H1 (cell line): ENCODE measurements around the gene PJA1. TPM values are rescaled to one million over a fixed set of nuclear protein-coding genes. Genes with fewer than 3 reads are reported as not detected.
A peak's percentile ranks its signal among the peaks of the same experiment; 100 is the strongest.

Experiments used
- CTCF ChIA-PET: fragments of 300-600 bp; sonication (Branson Sonifier 250); formaldehyde crosslinking; loops from one replicate; lab custom pipeline; 2021; ENCODE audit not compliant: partially characterized antibody; lab: Charles Lee
- POLR2A ChIA-PET: fragments of 300-600 bp; sonication (Branson Sonifier 250); formaldehyde crosslinking; loops from one replicate; lab custom pipeline; 2021; ENCODE audit warnings: inconsistent platforms; ENCODE audit not compliant: partially characterized antibody; lab: Charles Lee
- DNase-seq, 2 experiments: peaks; one replicate each; pipeline versions ENCODE4 v3.0.0 to v3.0.0-alpha.2; 2010 to 2022; ENCODE audit warnings: low spot score in 2 of 2, low read depth in 1 of 2, mixed read lengths in 1 of 2
- FAIRE-seq: peaks from 2 replicates; lab custom pipeline; 2011; peaks lifted over from hg19 to GRCh38; lab: Jason Lieb, UNC
- H2AFZ ChIP-seq: 2 replicates; pipeline ENCODE4 v1.8.1; 2012; ENCODE audit warnings: low read length, inconsistent platforms
- H2AK5ac ChIP-seq: 2 replicates; pipeline ENCODE4 v1.6.1; 2013; ENCODE audit warnings: low read depth, low read length
- H2BK120ac ChIP-seq: replicated peaks from 2 replicates; pipeline ENCODE3; 2013; ENCODE audit warnings: low read depth, low read length, inconsistent platforms
- H2BK12ac ChIP-seq: 2 replicates; pipeline ENCODE4 v1.6.1; 2013; ENCODE audit warnings: low read depth, low read length
- H2BK15ac ChIP-seq: 2 replicates; pipeline ENCODE4 v1.6.1; 2013; ENCODE audit warnings: low read length
- H2BK20ac ChIP-seq: 2 replicates; pipeline ENCODE4 v1.6.1; 2013; ENCODE audit warnings: low read length
- H2BK5ac ChIP-seq: 2 replicates; pipeline ENCODE4 v1.6.1; 2013; ENCODE audit warnings: low read depth, low read length
- H3K14ac ChIP-seq: 2 replicates; pipeline ENCODE4 v1.6.1; 2013; ENCODE audit warnings: inconsistent platforms; ENCODE audit not compliant: insufficient read length
- H3K18ac ChIP-seq: 2 replicates; pipeline ENCODE4 v1.6.1; 2013; ENCODE audit warnings: low read length; ENCODE audit errors: extremely low read depth
- H3K23ac ChIP-seq: 2 replicates; pipeline ENCODE4 v1.6.1; 2013; ENCODE audit warnings: inconsistent platforms; ENCODE audit not compliant: insufficient read length
- H3K23me2 ChIP-seq: 2 replicates; pipeline ENCODE4 v1.6.1; 2013; ENCODE audit warnings: low read depth, low read length
- H3K27ac ChIP-seq: 2 replicates; pipeline ENCODE4 v1.6.1; 2011; ENCODE audit warnings: low read depth, low read length, inconsistent platforms
- H3K27me3 ChIP-seq, 4 experiments: replicated peaks in 1 of 4; 1 replicate in 1 of 4; 2 replicates in 3 of 4; pipeline versions ENCODE4 v1.6.1 to v1.8.1; 2011 to 2013; ENCODE audit warnings: low read length in 3 of 4, mild to moderate bottlenecking in 3 of 4, inconsistent platforms in 2 of 4, mixed read lengths in 2 of 4, moderate library complexity in 1 of 4; ENCODE audit not compliant: control insufficient read depth in 3 of 4, insufficient read depth in 3 of 4; ENCODE audit errors: extremely low read depth in 1 of 4
- H3K36me3 ChIP-seq, 4 experiments: 2 replicates each; pipeline versions ENCODE4 v1.6.1 to v1.8.1; 2011 to 2013; ENCODE audit warnings: mild to moderate bottlenecking in 4 of 4, low read length in 3 of 4, moderate library complexity in 2 of 4, control low read depth in 1 of 4, inconsistent platforms in 1 of 4; ENCODE audit not compliant: insufficient read depth in 4 of 4, control insufficient read depth in 2 of 4
- H3K4ac ChIP-seq: replicated peaks from 2 replicates; pipeline ENCODE3; 2013; ENCODE audit warnings: low read length, low read depth, mixed read lengths, inconsistent platforms; ENCODE audit not compliant: insufficient read length
- H3K4me1 ChIP-seq, 4 experiments: replicated peaks in 1 of 4; 1 replicate in 1 of 4; 2 replicates in 3 of 4; pipeline versions ENCODE4 v1.6.1 to v1.8.1; 2011 to 2013; ENCODE audit warnings: low read length in 3 of 4, inconsistent platforms in 2 of 4, mixed read lengths in 1 of 4; ENCODE audit not compliant: insufficient read depth in 4 of 4, control insufficient read depth in 3 of 4
- H3K4me2 ChIP-seq, 2 experiments: 2 replicates each; pipeline versions ENCODE4 v1.6.1 to v1.8.1; 2011 to 2013; ENCODE audit warnings: low read depth in 2 of 2, low read length in 2 of 2, control low read depth in 1 of 2, inconsistent platforms in 1 of 2, mild to moderate bottlenecking in 1 of 2; ENCODE audit not compliant: insufficient read depth in 1 of 2
- H3K4me3 ChIP-seq, 4 experiments: fragments of 200-600, 300-600 bp in 1 of 4; sonication (generic), shearing (Covaris generic), sonication (Bioruptor Twin) in 1 of 4; 2 replicates each; pipeline versions ENCODE4 v1.5.1 to v1.8.1; 2011 to 2016; ENCODE audit warnings: low read length in 4 of 4, low read depth in 3 of 4, control low read depth in 2 of 4, inconsistent platforms in 2 of 4, mild to moderate bottlenecking in 2 of 4, mixed read lengths in 1 of 4, moderate library complexity in 1 of 4; ENCODE audit not compliant: insufficient read depth in 2 of 4; ENCODE audit errors: extremely low read depth in 1 of 4
- H3K56ac ChIP-seq: replicated peaks from 2 replicates; pipeline ENCODE3; 2013; ENCODE audit warnings: low read depth, mild to moderate bottlenecking, mixed read lengths, low read length, inconsistent platforms; ENCODE audit not compliant: insufficient read length
- H3K79me1 ChIP-seq: 2 replicates; pipeline ENCODE4 v1.6.1; 2013; ENCODE audit warnings: low read depth, low read length, control low read depth
- H3K79me2 ChIP-seq, 2 experiments: 2 replicates each; pipeline versions ENCODE4 v1.6.1 to v1.8.1; 2012 to 2013; ENCODE audit warnings: low read length in 2 of 2, mild to moderate bottlenecking in 2 of 2, inconsistent platforms in 1 of 2; ENCODE audit not compliant: insufficient read depth in 2 of 2, control insufficient read depth in 1 of 2
- H3K9ac ChIP-seq, 4 experiments: replicated peaks in 1 of 4; 1 replicate in 1 of 4; 2 replicates in 3 of 4; pipeline versions ENCODE4 v1.6.1 to v1.8.1; 2011 to 2013; ENCODE audit warnings: low read depth in 3 of 4, low read length in 3 of 4, control low read depth in 2 of 4, mild to moderate bottlenecking in 2 of 4, moderate library complexity in 2 of 4, inconsistent platforms in 1 of 4; ENCODE audit errors: extremely low read depth in 1 of 4
- H3K9me3 ChIP-seq, 2 experiments: 2 replicates each; pipeline versions ENCODE4 v1.6.1 to v1.8.1; 2012 to 2013; ENCODE audit warnings: mild to moderate bottlenecking in 2 of 2, moderate library complexity in 2 of 2, control low read depth in 1 of 2, inconsistent platforms in 1 of 2, low read depth in 1 of 2, low read length in 1 of 2, mixed read lengths in 1 of 2; ENCODE audit not compliant: insufficient read depth in 2 of 2
- H4K20me1 ChIP-seq, 2 experiments: replicated peaks in 1 of 2; 2 replicates each; pipeline versions ENCODE3 to v1.8.1; 2011 to 2013; ENCODE audit warnings: inconsistent platforms in 2 of 2, low read length in 2 of 2, mild to moderate bottlenecking in 1 of 2; ENCODE audit not compliant: insufficient read depth in 2 of 2, control insufficient read depth in 1 of 2
- H4K5ac ChIP-seq: 2 replicates; pipeline ENCODE4 v1.6.1; 2013; ENCODE audit warnings: low read length, low read depth, mixed read lengths, inconsistent platforms; ENCODE audit not compliant: insufficient read length
- H4K8ac ChIP-seq: 2 replicates; pipeline ENCODE4 v1.8.0; 2013; ENCODE audit warnings: mild to moderate bottlenecking, moderate library complexity, low read length, inconsistent platforms; ENCODE audit not compliant: insufficient read depth; ENCODE audit errors: extremely low read depth
- H4K91ac ChIP-seq: replicated peaks from 2 replicates; pipeline ENCODE3; 2013; ENCODE audit warnings: low read length, mixed read lengths, inconsistent platforms; ENCODE audit not compliant: insufficient read length
- CBX8 ChIP-seq: fragments of 300-800, 300-1000 bp; sonication (generic); IDR thresholded peaks from 2 replicates; pipeline ENCODE4 v1.7.1; 2016; ENCODE audit warnings: low read depth, low read length, borderline replicate concordance
- CHD2 ChIP-seq: IDR thresholded peaks from 2 replicates; pipeline ENCODE4 v1.6.1; 2012; ENCODE audit warnings: low read length, improper control_type of control experiment
- KDM4A ChIP-seq: IDR thresholded peaks from one replicate; pipeline ENCODE4 v1.7.1; 2012; ENCODE audit warnings: low read depth, mild to moderate bottlenecking, moderate library complexity, low read length, inconsistent platforms; ENCODE audit not compliant: severe bottlenecking
- WGBS, 2 experiments: shearing (Covaris generic) in 1 of 2; methylation state at CpG; one replicate each; pipeline versions ENCODE4 v1.1.6 to v1.1.7; 2013 to 2015; ENCODE audit warnings: low lambda C conversion rate in 2 of 2, mixed read lengths in 2 of 2, inconsistent platforms in 1 of 2, low coverage in 1 of 2, missing lambda C conversion rate in 1 of 2; ENCODE audit not compliant: insufficient replicate concordance in 2 of 2, insufficient coverage in 1 of 2, insufficient read length in 1 of 2; ENCODE audit errors: extremely low coverage in 1 of 2, missing lambda C conversion rate in 1 of 2; 5-methylcytosine and 5-hydroxymethylcytosine counted together
- polyA plus RNA-seq, 7 experiments: library from polyadenylated mRNA; depleted of rRNA in 3 of 7; stranded (reverse) in 5 of 7; unstranded in 2 of 7; fragments of >200 nt in 5 of 7; fragments of 200-250 nt in 2 of 7; gene quantifications; 1 replicate in 5 of 7; 2 replicates in 1 of 7; 4 replicates in 1 of 7; pipeline versions ENCODE4 v1.2.1 to v1.2.3, GENCODE V29; 2011 to 2013; ENCODE audit warnings: missing spikeins in 2 of 7, mixed read lengths in 2 of 7
- total RNA-seq: library from RNA; stranded (reverse); fragmentation: NEBNext Ultra II Directional; extraction: Animal tissue kit (Norgen Biotek cat#: 25700); gene quantifications from 2 replicates; pipeline ENCODE4 v1.2.1, GENCODE V29; 2021

PJA1 gene
- total and polyA plus RNA-seq, 2 of the 8 experiments (the other 6 are each of a cell fraction or from before 2014, with no cell fraction given): 25.7 to 37.0 TPM

GRCh38 chrX:69120476-69120875 lies 44.8 kb downstream of the PJA1 start:
- Histone ChIP-seq H3K23ac (no peak overlapping the region), H4K8ac (no peak overlapping the region), H3K4me3 (no peak overlapping the region), H2BK5ac (no peak overlapping the region), H2AFZ (no peak overlapping the region), H3K9ac (no peak overlapping the region), H3K14ac (no peak overlapping the region), H3K27ac (no peak overlapping the region), H3K23me2 (no peaks in the 10 kb centered on the region; the same call in 1 of the 2 replicates), H3K56ac (no peak overlapping the region), H2BK15ac (no peak overlapping the region), H2BK12ac (0 out of 2 replicates have a peak overlapping the region, but pooled peaks have one; percentile 39), H2AK5ac (no peak overlapping the region), H3K9me3 (no peaks in the 10 kb centered on the region), H3K4ac (no peak overlapping the region), H4K5ac (no peak overlapping the region), H4K20me1 (no peaks in the 10 kb centered on the region), H3K79me1 (no peaks in the 10 kb centered on the region), H3K4me1 (peaks cover 0 to 2% (median 1%) of the 10 kb centered on the region in 4 experiments; a peak in 4 of 7 replicates), H3K27me3 (no peaks in the 10 kb centered on the region), H3K18ac (no peak overlapping the region), H3K79me2 (no peaks in the 10 kb centered on the region), H2BK120ac (no peak overlapping the region), H4K91ac (no peak overlapping the region), H3K36me3 (no peaks in the 10 kb centered on the region), H2BK20ac (no peak overlapping the region), H3K4me2 (no peak overlapping the region)
- ChIA-PET POLR2A (interaction anchor here (2.2 kb wide), 1 partner anchor 17 kb away, joined by 6 read pairs; no protein-coding TSS in a partner anchor), CTCF (interaction anchor here (1.4 to 3.2 kb wide), 5 partner anchors 10 to 102 kb away, joined by 3 to 12 read pairs (median 7); no protein-coding TSS in a partner anchor)
- no peak for FAIRE-seq
- 100% methylated on average over 2 of the region's 5 CpGs; no CpG with 5 or more reads in 1 of the 2 experiments for WGBS, 2 experiments
- DNase-seq: no peak
- TF ChIP-seq KDM4A: no peak
- no peak for TF ChIP-seq CBX8
- TF ChIP-seq CHD2: no peak
